ENCODE data around the gene RNF208. TPM values are rescaled to one million over a fixed set of nuclear protein-coding genes. Genes with fewer than 3 reads are reported as not detected.

Gene RNF208
- total RNA-seq, 3 donors from 2014 or later (not counting 1 experiment from before 2014, with no cell fraction given) = 0.82 to 1.6 (median 0.93) TPM

- no peaks in the 10 kb centered on the region for H3K27me3 ChIP-seq (ENCODE audit: control insufficient read depth, insufficient read depth, low read length)
- no peak for DNase-seq
- no peak overlapping the region for H3K4me3 Mint-ChIP-seq
- WGBS (ENCODE audit: insufficient coverage) = 94% methylated on average over 21 of the region's 21 CpGs
- intact Hi-C loops (cut with micrococcal nuclease) = no loop called here
- no peaks in the 10 kb centered on the region for H3K27me3 Mint-ChIP-seq (ENCODE audit: low read depth in 2 of 2)
- peaks cover 6% of the 10 kb centered on the region in 2 donors for H3K4me1 Mint-ChIP-seq
- no peak overlapping the region for H3K4me3 ChIP-seq (ENCODE audit: low read length)
- H3K36me3 ChIP-seq (ENCODE audit: control insufficient read depth, insufficient read depth, low read length) = no peaks in the 10 kb centered on the region
- H3K27ac Mint-ChIP-seq = no peak overlapping the region
- H3K27ac ChIP-seq (ENCODE audit: low read length) = no peak overlapping the region
- H3K36me3 Mint-ChIP-seq = no peaks in the 10 kb centered on the region
- H3K9me3 ChIP-seq (ENCODE audit: control insufficient read depth, insufficient read depth, low read length) = no peaks in the 10 kb centered on the region
- TF ChIP-seq CTCF (IDR thresholded peaks at IDR 0.05) = no peak
- H3K9me3 Mint-ChIP-seq = no peaks in the 10 kb centered on the region
- no peak for ATAC-seq
- no peaks in the 10 kb centered on the region for H3K4me1 ChIP-seq (ENCODE audit: control insufficient read depth, insufficient read depth, low read length)
Observed at GRCh38 chr9:137212520-137212919, 9.5 kb downstream of the RNF208 start.

DNA sequence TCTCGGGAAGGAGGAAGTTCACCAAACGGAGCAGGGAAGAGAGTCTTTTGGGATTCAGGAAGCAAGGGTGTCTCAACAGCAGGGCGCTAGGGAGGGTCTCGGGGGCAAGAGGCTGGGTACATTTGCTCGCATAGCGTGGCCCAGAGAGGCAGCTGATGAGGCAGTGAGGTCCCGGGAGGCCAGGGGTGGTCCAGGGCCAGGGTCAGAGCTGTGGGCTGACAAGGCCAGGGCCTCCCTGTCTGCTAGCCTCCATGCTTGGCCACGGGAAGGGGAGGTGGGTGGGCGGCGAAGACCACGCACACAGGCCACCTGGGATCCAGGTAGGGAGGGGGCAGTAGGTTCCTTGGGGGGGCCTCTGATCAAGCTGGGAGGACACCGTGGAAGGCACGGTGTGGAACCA lies 10.5 kb downstream of the RNF208 start:
- DNase-seq (no peak), ATAC-seq (no peak)
- H3K4me3 ChIP-seq (ENCODE audit: low read length) = no peak overlapping the region
- H3K36me3 ChIP-seq (ENCODE audit: control insufficient read depth, insufficient read depth, low read length) = no peaks in the 10 kb centered on the region
- no peaks in the 10 kb centered on the region for H3K27me3 ChIP-seq (ENCODE audit: control insufficient read depth, insufficient read depth, low read length)
- 88% methylated on average over 13 of the region's 13 CpGs for WGBS (ENCODE audit: insufficient coverage)
- Mint-ChIP-seq H3K27me3 (ENCODE audit: low read depth in 2 of 2) (no peaks in the 10 kb centered on the region), H3K9me3 (no peaks in the 10 kb centered on the region), H3K27ac (no peak overlapping the region), H3K4me1 (peaks cover 16% of the 10 kb centered on the region in 2 donors), H3K4me3 (no peak overlapping the region), H3K36me3 (no peaks in the 10 kb centered on the region)
- H3K9me3 ChIP-seq (ENCODE audit: control insufficient read depth, insufficient read depth, low read length) = no peaks in the 10 kb centered on the region
- TF ChIP-seq CTCF (IDR thresholded peaks at IDR 0.05) = no peak
- H3K4me1 ChIP-seq (ENCODE audit: control insufficient read depth, insufficient read depth, low read length) = peaks cover 6% of the 10 kb centered on the region
- H3K27ac ChIP-seq (ENCODE audit: low read length) = no peak overlapping the region
- intact Hi-C loops (cut with micrococcal nuclease) = no loop called here

- no peak for TF ChIP-seq CTCF (IDR thresholded peaks at IDR 0.05)
- intact Hi-C loops (cut with micrococcal nuclease) = no loop called here
- DNase-seq = no peak
Observed at GRCh38 chr9:137206602-137207001, 15.4 kb downstream of the RNF208 start.

More at GRCh38 chr9:137206602-137207001, 15.4 kb downstream of the RNF208 start:
- Histone ChIP-seq H3K27me3 (ENCODE audit: control insufficient read depth, insufficient read depth, low read length) (no peaks in the 10 kb centered on the region), H3K27ac (ENCODE audit: low read length) (no peak overlapping the region), H3K4me3 (ENCODE audit: low read length) (no peak overlapping the region), H3K9me3 (ENCODE audit: control insufficient read depth, insufficient read depth, low read length) (no peaks in the 10 kb centered on the region), H3K4me1 (ENCODE audit: control insufficient read depth, insufficient read depth, low read length) (peaks cover 32% of the 10 kb centered on the region), H3K36me3 (ENCODE audit: control insufficient read depth, insufficient read depth, low read length) (no peaks in the 10 kb centered on the region)
- Mint-ChIP-seq H3K4me3 (peak overlapping the region; percentile 93), H3K9me3 (no peaks in the 10 kb centered on the region), H3K27me3 (ENCODE audit: low read depth in 2 of 2) (no peaks in the 10 kb centered on the region), H3K4me1 (peaks cover 38 to 39% of the 10 kb centered on the region in 2 donors), H3K36me3 (no peaks in the 10 kb centered on the region), H3K27ac (peak overlapping the region; percentile 92 to 96)
- 87% methylated on average over 7 of the region's 7 CpGs for WGBS (ENCODE audit: insufficient coverage)
- no peak for ATAC-seq
